GM21390 (cell line): ENCODE measurements around the gene LRRC47.
A peak's percentile ranks its signal among the peaks of the same experiment; 100 is the strongest.

Experiments
- ATAC-seq: cut with Tn5 transposase; IDR thresholded peaks from one replicate; pipeline ENCODE4 v1.9.1; 2021; ENCODE audit not compliant: unreplicated experiment

The LRRC47 gene

DNA sequence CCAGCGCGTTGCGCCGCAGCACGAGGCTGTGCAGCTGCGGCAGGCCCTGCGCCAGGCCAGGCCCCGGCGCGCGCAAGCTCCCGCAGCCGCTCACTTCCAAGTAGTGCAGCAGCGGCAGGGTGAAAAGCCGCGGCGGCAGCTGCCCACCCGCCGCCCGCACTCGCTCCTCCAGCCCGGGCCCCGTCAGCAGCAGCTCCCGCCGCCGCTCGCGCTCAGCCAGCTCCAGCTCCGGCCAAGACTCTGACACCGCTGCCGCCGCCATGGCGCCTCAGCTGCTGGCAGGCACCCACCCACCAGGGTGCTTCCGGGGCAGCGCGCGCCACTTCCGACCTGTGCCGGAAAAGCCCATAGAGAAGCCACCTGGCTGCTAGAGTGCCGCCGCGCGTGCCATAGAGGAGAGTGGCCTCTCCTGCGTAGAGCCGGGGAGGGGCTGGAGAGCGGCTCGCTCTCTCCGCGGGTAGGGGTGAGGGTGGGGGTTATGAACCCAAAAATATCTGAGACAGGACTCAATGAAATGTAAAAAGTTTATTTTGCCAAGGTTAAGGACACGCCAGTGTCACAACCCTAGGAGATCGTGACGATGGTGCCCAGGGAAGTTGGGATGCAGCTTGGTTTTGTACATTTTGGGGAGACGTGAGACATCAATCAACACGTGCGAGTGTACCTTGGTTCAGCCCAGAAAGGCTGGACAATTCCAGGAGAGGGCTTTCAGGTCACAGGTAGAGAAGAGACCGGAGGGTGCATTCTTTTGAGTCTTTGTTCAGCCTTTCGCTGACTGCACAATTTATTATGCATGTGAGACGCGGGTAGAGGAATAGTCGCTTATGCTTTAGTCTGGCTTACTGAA, at the start of gene LRRC47:
Gene LRRC47, minus strand, starts transcription at position 284 of the 847 bp plus-strand sequence. Its CDS starts 22 bp downstream, at position 262.
- peak; percentile 97 for ATAC-seq

GRCh38 chr1:3842912-3843311, 46.6 kb upstream of the LRRC47 start:
- no peak for ATAC-seq

DNA sequence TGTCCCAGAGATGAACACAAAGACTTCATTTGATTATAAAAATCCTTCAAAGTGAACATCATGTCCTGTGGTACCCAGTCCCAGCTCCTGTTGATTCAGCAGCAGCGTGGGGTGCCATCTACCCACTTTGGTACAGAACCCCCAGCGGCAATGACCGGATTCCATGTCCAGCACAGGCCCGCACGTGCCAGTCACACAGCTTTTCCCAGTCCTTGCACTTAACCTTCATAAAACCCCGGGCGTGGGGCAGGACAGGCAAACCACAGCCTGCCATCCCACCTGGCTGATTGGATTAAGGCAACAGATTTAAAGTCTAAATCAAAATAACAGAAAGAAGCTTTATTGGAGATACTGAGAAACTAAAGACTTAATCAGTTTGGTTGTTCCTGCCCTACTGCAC, 45.2 kb upstream of the LRRC47 start:
- ATAC-seq, result no peak

- no peak for ATAC-seq
Measured at GRCh38 chr1:3838788-3839187, 42.5 kb upstream of the LRRC47 start.

DNA sequence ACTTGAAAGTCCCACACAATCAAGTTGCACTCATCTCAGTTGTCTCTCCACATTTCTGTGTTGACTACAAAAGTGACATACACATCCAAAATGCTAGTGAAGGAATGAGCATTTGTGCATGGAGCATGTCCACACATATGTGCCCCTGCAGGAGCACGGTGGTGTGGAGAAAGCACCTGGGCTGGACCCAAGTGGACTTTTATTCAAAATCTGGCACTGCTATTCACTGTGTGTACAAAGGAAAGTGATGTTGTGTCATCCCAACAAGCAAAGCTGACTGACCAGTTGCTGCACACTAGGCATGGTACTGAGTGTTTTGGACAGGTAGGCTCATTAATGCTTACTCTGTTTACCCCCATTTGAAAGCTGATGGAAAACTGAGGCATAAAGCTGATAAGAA, 41.4 kb upstream of the LRRC47 start:
- no peak for ATAC-seq

- no peak for ATAC-seq
Measured at GRCh38 chr1:3837200-3837599, 40.9 kb upstream of the LRRC47 start.

DNA sequence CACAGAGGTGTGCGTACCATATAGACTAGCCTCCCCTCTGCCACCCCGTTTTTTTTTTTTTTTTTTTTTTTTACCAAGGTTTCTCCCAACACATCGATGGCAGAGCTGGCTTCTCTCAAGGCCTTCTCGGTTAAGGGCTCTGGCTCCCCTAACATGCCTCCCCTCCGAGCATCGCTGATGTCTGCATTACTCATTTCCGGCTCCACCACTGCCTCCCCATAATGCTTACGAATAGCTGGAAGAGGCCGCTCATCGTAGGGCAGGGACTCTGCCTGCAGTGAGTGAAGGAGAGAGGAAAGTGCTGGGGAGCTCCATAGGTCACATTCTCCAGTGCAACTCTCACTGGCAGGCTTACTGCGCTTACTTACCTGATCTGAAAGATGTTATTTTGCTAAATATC, 40.1 kb upstream of the LRRC47 start:
- no peak for ATAC-seq

GRCh38 chr1:3834701-3835100, 38.4 kb upstream of the LRRC47 start:
- no peak for ATAC-seq

GRCh38 chr1:3831689-3832088, 35.4 kb upstream of the LRRC47 start:
- ATAC-seq, result no peak

GRCh38 chr1:3828391-3828790, 32.1 kb upstream of the LRRC47 start:
- ATAC-seq, result no peak

- no peak for ATAC-seq
Measured at GRCh38 chr1:3827813-3828307, 31.6 kb upstream of the LRRC47 start.

- no peak for ATAC-seq
Measured at GRCh38 chr1:3825356-3825755, 29.1 kb upstream of the LRRC47 start.

DNA sequence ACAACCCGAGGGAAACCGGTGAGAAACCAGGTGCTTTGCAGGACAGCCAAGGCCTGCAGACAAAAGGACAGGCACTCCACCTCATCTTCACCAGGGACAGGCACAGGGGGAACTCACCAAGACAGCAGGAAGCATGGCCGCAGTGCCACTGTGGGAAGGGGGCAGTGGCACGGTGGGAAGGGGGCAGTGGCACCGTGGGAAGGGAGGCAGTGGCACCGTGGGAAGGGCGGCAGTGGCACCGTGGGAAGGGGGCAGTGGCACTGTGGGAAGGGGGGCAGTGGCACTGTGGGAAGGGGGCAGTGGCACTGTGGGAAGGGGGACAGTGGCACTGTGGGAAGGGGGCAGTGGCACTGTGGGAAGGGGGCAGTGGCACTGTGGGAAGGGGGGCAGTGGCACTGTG, 28.4 kb upstream of the LRRC47 start:
- ATAC-seq, result no peak

DNA sequence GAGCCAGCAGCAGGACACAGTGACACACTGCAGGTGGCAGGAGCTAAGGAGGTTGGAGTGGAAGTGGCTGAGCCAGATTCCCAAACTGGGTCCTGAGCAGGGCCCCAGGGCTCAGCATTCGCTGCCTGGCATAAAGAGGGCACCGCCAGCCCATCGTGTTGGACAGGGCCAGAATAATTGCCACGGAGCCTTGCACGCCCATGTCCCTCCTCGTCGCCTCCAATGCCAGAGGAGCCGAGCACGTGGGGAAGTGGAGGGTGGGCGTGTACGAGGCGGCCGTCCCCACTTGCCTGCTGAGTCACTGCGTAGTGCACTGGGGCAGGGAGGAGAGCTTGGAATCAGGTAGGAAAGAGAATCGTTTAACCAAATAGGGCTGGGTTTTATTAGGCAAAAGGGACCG, 26.1 kb upstream of the LRRC47 start:
- no peak for ATAC-seq

GRCh38 chr1:3821908-3822307, 25.6 kb upstream of the LRRC47 start:
- ATAC-seq, result no peak

GRCh38 chr1:3821447-3821846, 25.1 kb upstream of the LRRC47 start:
- ATAC-seq, result no peak

GRCh38 chr1:3821004-3821403, 24.7 kb upstream of the LRRC47 start:
- ATAC-seq, result no peak

GRCh38 chr1:3820316-3820715, 24.0 kb upstream of the LRRC47 start:
- no peak for ATAC-seq

DNA sequence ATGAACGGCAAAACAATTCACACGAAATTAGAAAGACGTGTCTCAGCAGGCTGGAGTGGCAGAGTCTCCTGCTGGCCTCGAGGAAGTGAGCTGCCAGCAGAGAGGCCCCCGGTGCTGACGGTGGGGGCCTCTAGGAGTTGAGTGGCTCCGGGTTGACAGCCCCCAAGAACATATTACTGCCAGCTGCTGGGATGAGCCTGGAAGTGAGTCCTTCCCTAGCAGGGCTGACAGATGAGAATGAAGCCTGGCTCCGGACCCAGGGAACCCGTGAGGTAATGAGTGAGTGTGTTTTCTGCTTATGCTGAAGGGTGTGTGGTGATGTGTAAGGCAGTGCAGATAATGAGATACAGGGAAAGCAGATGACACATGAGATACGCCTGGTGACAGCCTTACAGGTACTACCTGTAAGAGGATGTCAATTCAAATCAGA, 23.5 kb upstream of the LRRC47 start:
- ATAC-seq, result no peak

GRCh38 chr1:3817821-3818597, 21.7 kb upstream of the LRRC47 start:
- no peak for ATAC-seq

DNA sequence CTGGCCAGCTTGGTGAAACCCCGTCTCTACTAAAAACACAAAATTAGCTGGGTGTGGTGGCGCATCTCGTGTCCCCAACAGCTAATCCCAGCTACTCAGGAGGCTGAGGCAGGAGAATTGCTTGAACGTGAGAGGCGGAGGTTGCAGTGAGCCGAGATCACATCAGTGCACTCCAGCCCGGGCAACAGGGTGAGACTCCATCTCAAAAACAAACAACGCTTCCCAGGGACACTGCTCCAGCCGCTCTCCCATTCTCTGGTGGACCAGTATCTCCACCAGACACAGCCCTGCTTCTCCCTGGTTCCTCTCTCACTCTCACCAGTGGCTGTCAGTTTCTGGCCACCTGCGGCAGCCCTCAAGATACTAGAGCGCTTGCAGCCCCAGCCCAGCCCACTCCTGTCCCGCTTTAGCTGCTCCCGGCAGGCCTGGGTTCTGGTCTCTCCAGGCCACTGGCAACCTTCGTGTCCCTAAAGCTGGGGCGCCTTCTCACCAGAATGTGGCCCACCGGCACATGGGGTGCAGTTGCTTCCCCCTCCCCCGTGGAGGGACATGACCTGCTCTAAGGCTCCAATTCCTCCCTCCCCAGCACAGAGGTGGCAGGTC, 20.9 kb upstream of the LRRC47 start:
- ATAC-seq, result no peak
